OCI-LY3 (cell line): Measurements from ENCODE around the gene MVK.

Source experiments
- EZH2phosphoT487 ChIP-seq: fragments of 200-600 bp; shearing (Covaris generic); IDR thresholded peaks from 2 replicates; pipeline ENCODE4 v1.6.1; 2018; ENCODE audit warnings: antibody characterized with exemption, mixed run types, low read depth
- TF ChIP-seq, protein P1 (sequence below): fragments of 200-600, 300-600 bp; sonication (generic); IDR thresholded peaks from 2 replicates; pipeline ENCODE4 v1.5.1; 2014; ENCODE audit warnings: antibody characterized with exemption, low read length, low read depth

DNA sequence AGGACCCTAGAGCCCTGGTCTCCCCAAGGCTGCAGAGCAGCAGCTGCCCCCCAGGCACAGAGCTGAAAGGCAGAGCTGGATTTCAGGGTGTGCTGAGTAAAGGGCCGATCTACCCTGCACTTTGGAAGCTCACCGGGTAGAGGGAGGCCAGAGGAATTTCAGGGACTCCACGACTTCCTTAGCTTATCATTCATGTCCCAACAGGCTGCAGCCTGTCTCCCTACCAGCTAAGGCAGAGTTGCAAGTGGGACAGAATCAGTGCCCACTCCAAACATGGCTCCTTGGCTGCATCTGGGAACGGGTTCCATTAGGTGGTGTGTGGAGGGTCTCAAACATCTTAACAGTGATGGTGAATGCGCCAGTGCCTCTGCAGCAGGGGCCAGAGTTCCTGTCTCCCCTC is 27.8 kb upstream of the MVK start:
- TF ChIP-seq, protein P1, sequence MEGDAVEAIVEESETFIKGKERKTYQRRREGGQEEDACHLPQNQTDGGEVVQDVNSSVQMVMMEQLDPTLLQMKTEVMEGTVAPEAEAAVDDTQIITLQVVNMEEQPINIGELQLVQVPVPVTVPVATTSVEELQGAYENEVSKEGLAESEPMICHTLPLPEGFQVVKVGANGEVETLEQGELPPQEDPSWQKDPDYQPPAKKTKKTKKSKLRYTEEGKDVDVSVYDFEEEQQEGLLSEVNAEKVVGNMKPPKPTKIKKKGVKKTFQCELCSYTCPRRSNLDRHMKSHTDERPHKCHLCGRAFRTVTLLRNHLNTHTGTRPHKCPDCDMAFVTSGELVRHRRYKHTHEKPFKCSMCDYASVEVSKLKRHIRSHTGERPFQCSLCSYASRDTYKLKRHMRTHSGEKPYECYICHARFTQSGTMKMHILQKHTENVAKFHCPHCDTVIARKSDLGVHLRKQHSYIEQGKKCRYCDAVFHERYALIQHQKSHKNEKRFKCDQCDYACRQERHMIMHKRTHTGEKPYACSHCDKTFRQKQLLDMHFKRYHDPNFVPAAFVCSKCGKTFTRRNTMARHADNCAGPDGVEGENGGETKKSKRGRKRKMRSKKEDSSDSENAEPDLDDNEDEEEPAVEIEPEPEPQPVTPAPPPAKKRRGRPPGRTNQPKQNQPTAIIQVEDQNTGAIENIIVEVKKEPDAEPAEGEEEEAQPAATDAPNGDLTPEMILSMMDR, result no peak
- no peak for TF ChIP-seq EZH2phosphoT487
